K562 (cell line): ENCODE measurements around the gene PI4K2A.

Source experiments
- BHLHE40 ChIP-seq: IDR thresholded peaks from 2 replicates; pipeline ENCODE4 v1.6.1; 2011; ENCODE audit warnings: low read length, improper control_type of control experiment
- CTCF ChIP-seq, 3 experiments: IDR thresholded peaks in 2 of 3; conservative IDR thresholded peaks in 1 of 3; 2 replicates each; pipeline ENCODE4 v1.5.1; 2011 to 2012; ENCODE audit warnings: low read length in 3 of 3, mild to moderate bottlenecking in 3 of 3, control low read depth in 2 of 3, improper control_type of control experiment in 1 of 3, inconsistent platforms in 1 of 3, low read depth in 1 of 3, mixed read lengths in 1 of 3, moderate library complexity in 1 of 3; ENCODE audit not compliant: insufficient read depth in 2 of 3
- RFX5 ChIP-seq: IDR thresholded peaks from 2 replicates; pipeline ENCODE4 v1.6.1; 2011; ENCODE audit warnings: low read depth, mild to moderate bottlenecking, improper control_type of control experiment, low read length
- SP1 ChIP-seq: sonication (generic); formaldehyde crosslinking; IDR thresholded peaks from 2 replicates; pipeline ENCODE4 v1.8.1; 2022; ENCODE audit warnings: mild to moderate bottlenecking, missing genetic modification reagents
- ZNF124 ChIP-seq: sonication (generic); formaldehyde crosslinking; IDR thresholded peaks from 2 replicates; pipeline ENCODE4 v1.8.1; 2022; ENCODE audit warnings: missing genetic modification reagents
- ZNF699 ChIP-seq: fragments of 250-450 bp; sonication (Bioruptor Pico); IDR thresholded peaks from 2 replicates; pipeline ENCODE4 v1.8.0; 2021; ENCODE audit warnings: mild to moderate bottlenecking, moderate library complexity; ENCODE audit not compliant: insufficient replicate concordance

GRCh38 chr10:97715259-97715874 lies 74.9 kb downstream of the PI4K2A start:
- TF ChIP-seq CTCF (IDR thresholded peaks at IDR 0.05 in 2 of 3, conservative IDR thresholded peaks at IDR 0.05 in 1 of 3; ENCODE audit: insufficient read depth in 2 of 3, low read depth in 1 of 3, low read length in 3 of 3), result no peak
- TF ChIP-seq ZNF124, result no peak
- TF ChIP-seq RFX5, result no peak
- TF ChIP-seq ZNF699 (CRISPR knock-in tag), result no peak
- TF ChIP-seq SP1 (CRISPR knock-in tag), result no peak
- TF ChIP-seq BHLHE40, result no peak
